Measurements from ENCODE around the gene AHCYL2.
"Not testable (repeated sequence)": the region's sequence is repeated elsewhere in the genome, so short reads cannot be mapped to it uniquely, and the experiment has no call there.

The AHCYL2 gene

GRCh38 chr7:129354428-129355157 is 129.8 kb downstream of the AHCYL2 start:
- DNase-seq = no peak

- no peak for DNase-seq
Measured at GRCh38 chr7:129356176-129356575, 131.3 kb downstream of the AHCYL2 start.

DNA sequence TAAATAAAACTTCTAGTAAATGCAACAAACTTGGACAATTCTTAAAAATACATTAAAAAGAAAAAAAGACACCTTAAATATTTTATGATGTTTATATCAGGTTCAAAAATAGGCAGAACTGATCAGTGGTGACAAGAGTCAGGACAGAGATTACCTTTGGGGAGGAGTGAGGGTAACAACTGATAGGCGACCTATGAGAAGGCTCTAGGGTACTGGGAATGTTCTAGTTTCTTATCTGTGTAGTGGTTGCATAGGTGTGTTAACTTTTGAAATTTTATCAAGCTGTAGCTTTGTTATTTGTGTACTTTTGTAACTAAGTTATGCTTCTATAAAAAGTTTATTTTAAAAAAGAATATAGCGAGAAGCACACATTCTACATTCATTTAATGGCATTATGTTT is 134.3 kb downstream of the AHCYL2 start:
- DNase-seq = no peak

DNA sequence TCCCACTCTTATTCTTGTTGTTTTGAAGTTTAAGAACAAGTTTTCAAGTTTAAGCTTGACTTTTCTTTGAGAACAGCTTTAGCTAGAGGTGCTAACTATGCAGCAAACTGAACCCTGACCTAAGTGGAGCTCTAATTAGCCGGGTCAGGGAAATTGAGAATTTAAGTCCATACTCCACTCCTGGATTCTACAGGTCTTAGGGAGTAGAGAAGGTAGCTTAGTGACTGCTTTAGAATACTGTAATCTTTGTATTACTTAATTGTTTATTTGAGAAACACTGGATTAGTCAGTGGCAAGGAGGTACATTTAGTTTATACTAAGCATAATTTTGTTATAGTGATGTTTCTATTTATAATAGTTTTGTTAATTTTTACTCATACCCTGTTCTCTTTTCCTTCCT is 134.8 kb downstream of the AHCYL2 start:
- DNase-seq = no peak

DNA sequence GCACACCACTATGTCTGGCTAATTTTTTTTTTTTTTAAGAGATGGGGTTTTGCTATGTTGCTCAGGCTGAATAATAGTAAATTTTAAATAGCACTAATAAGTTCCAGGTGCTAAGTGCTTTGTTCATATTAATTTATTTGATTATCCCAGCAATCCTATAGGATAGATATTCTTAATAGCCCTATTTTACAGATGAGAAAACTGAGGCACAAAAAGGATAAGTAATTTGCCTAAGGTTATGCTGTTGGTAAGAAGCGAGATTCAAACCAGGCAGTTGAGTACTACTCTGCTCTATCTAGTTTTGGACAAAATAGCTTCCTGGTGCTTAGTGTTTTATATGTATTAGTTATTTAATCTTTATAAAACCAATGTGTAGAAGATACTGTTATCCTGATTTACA is 136.9 kb downstream of the AHCYL2 start:
- DNase-seq = no peak

GRCh38 chr7:129362496-129362895 is 137.7 kb downstream of the AHCYL2 start:
- DNase-seq = no peak

GRCh38 chr7:129367349-129367699 is 142.5 kb downstream of the AHCYL2 start:
- DNase-seq = no peak

DNA sequence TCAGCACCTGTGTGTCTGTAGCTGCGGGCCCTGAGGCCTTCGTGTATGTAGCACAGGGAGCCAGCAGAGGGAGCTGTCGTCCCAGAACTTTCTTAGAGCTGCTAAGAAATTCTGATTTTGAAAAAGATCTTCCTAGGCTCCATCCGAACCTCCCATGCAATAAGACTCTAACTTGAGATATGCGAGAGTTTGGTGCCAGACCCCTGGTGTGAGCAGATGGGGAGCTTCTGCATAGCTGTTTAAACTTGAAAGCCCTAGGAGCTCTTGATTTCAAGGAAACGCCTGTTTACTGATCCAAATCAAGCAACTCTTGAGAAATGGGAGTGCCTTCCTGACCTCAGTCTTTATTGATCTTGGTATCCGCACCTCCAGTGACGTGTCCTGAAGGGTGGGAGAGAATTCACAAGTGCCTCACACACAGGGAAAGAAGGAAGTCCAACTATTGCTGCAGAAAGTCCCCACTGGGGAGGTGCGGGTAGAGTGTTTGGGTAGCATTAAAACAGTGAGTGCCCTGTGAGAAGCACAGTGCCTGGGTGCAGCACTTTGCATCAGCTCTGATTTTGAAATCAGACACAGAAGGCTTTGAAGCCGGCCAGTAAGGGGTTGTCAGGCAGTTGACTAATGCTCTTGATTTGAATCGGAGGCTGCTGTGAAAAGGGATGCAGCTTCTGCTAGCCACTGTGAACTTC is 143.0 kb downstream of the AHCYL2 start:
- DNase-seq = peak; percentile 93

DNA sequence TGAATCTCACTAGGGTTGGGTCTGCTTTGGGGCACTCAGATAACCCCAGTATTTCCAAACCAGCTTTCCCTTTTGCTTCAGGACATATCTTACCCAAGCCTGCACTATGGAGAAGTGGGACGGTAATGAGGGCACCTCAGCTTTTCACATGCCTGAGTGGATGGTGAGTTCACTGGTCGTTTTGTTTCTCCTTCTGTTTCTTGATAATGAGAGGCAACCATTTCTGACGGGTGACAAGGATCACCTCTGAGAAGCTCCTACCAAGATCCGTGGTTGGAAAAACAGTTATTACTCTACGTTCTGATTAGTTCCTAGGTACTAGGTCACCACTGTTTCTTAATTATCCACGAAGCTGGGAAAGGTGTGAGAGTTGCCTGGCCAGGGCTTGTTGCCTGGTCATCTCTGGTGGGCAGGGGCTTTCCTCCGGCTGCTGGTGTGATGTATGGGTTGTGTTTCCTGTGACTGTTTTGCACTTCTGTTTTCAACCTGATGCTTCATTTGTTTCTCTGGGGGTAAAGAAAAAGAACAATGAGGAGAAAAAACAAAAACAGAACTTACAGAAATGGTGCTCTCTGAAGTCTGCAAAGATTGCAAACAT is 143.7 kb downstream of the AHCYL2 start:
- DNase-seq = no peak

- DNase-seq = not testable (repeated sequence)
Measured at GRCh38 chr7:129369447-129369846, 144.6 kb downstream of the AHCYL2 start.

DNA sequence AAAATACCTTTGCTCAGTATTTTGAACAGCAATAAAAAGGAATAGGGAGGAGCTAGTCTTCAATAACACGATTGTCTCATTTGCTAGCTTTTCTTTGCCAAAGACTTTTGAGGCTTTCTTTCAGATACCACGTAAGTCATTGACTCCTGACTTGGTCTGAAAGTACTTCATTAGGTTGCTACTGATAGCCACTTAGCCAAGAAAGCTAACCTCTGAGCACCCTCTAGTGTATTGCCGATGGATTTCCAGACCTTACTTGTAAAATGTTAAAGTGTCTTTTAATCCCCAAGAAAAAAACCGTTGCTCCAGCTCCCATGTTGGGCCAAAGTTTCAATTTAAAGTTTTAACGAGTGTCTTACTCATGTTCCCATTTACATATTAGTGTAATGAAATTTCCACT is 146.0 kb downstream of the AHCYL2 start:
- peak; percentile 65 for DNase-seq

DNA sequence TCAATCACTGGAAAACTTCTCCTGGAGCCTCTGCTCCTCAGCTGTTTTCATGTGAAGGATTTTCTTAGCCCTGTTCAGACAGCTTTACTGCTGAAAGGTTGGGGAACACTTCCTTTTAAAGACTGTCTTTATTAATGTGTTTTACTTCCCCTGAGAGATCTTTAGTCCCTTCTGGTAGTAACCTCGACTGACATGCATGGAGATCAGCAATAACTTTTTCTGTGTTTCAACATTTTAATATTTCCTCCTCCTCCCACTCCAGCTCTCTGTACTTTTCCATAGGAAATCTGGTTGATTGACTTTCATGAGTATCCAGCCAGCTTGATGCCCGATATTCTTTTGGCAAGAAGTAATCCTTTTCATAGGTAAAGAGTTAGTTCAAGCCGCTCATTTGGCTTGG is 146.7 kb downstream of the AHCYL2 start:
- no peak for DNase-seq

DNA sequence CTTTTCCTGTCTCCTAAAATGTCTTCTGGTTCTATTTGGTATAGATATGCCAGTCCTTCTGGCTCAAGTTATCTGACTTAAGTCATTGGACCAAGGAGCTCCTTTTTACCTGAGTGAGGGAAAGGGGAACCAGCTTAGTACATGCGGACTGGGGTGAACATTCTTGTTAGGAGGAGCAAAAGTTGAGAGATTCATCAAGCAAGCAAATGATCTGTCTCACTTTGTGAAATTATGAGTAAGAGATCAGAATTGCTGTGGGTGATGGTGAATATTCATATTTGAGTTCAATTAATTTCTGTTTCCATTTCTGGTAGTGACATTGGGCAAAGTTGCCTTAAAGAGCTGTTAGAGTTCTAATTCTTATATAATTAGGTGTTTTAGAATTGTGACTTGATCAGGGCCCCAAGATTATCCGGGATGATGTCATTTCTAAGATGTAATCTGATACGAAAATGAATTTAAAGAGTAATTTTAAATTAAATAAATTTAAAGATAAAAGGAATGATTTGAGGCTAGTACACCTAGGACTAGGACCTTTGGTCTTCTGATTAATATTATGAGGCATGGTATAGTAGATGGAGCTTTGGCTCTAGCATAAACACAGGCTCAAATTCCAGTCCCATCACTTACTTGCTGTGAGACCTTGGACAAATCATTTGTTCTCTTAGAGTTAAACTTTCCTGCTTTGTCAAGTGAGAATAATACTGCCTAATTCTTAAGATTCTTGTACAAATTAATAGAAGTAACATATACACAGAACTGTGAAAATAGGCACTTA is 149.0 kb downstream of the AHCYL2 start:
- no peak for DNase-seq

- no peak for DNase-seq
Measured at GRCh38 chr7:129375141-129375938, 150.5 kb downstream of the AHCYL2 start.

GRCh38 chr7:129376076-129376777 is 151.4 kb downstream of the AHCYL2 start:
- DNase-seq = peak; percentile 10

DNA sequence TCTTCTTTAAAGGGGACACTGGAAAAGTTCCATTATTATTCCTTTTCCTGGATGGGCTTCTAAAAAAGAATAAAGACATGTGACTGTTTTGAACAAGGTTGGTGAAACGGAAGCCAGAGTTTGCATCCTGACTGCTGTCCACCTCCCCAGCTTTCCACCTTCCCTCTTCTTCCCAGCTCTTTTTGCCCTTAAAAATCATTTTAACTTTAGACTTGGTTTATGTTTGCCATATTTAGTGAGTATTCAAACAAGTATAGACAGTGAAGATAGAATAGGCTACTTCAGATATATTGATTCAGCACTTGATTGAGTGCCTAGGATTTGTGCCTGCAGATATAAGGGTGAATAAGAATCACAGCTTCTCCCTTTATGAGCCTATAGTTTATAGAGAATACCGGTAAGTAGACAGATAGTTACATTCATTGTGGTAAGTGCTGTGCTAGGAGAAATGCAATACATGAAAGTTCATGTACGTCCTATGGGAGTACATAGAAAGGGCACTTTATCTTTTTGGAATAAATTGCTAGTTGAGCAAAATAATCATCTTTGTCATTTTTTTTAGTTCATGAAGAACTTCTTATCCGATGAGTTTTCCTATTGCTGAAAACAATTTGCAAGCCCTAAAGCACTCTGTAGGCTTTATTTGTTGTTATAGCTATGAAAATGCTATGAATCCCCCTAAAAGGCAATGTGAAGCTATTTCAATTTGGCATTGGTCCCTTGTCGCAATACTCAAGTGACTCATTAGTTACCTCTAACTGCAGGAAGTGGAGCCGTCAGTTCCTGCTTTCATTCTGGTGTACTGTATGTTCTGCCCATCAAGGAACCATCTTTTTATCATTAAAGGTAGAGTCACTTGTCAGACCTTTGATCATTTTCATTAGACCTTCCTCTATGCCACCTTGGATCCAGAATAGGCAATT is 152.2 kb downstream of the AHCYL2 start:
- DNase-seq = no peak

- DNase-seq = no peak
Measured at GRCh38 chr7:129381710-129382484, 157.1 kb downstream of the AHCYL2 start.

- no peak for DNase-seq
Measured at GRCh38 chr7:129383542-129384132, 158.8 kb downstream of the AHCYL2 start.

- no peak for DNase-seq
Measured at GRCh38 chr7:129385116-129385515, 160.3 kb downstream of the AHCYL2 start.

GRCh38 chr7:129385598-129385997 is 160.8 kb downstream of the AHCYL2 start:
- DNase-seq = no peak

Measured in DMS79 treated with DMSO at 0.1 percent for 48 hours (cell line).